ENCODE data around the gene RAD51B.
A peak's percentile ranks its signal among the peaks of the same experiment; 100 is the strongest.
"Not testable (repeated sequence)": the region's sequence is repeated elsewhere in the genome, so short reads cannot be mapped to it uniquely, and the experiment has no call there.

The RAD51B gene

DNA sequence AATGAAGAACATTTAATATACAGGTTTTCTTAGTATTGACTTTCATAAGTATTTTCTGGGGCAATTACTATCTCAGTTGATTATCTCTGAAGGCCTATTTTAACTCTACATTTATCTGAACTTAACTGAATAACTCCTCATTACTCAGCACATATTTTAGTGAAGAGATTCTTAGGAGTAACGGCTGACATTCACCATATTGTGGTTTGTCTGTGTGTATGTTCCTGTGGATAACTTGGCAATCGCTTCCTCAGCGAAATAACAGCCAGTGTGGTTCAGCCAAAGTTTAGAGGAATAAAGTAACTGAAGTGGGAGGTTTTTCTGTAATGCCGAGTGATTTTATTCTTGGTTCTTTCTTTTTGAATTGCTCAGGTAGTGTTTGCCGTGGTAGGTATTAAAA is 168.0 kb downstream of the RAD51B start:
- peak; percentile 90 for DNase-seq

DNA sequence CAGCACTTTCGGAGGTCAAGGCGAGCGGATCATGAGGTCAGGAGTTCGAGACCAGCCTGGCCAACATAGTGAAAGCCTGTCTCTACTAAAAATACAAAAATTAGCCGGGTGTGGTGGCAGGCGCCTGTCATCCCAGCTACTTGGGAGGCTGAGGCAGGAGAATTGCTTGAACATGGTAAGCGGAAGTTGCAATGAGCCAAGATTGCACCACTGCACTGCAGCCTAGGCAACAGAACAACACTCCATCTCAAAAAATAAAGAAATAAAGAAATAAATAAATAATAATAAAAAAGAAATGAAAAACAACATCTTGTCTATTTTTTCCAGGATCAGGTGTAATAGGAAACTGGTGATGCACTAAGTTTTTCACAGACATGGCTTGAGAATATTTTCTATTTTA is 168.6 kb downstream of the RAD51B start:
- peak; percentile 27 for DNase-seq

DNA sequence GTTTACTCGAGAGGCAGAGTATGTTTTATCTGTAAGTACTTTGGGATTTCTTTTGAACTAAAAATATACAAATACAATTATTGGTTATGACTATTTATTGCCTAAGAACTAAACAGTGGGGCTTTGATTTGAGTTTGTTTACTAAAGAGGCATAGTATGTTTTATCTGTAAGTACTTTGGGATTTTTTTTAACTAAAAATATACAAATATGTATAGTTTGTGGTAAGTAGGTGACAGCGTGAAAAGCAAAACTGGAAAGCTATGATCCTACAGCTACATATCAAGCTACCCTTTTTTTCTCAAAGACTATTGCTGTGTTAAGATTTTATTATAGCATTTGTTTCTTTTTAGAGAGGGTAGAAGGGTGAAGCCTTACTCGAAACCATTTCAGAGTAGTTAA is 171.0 kb downstream of the RAD51B start:
- DNase-seq, result no peak

DNA sequence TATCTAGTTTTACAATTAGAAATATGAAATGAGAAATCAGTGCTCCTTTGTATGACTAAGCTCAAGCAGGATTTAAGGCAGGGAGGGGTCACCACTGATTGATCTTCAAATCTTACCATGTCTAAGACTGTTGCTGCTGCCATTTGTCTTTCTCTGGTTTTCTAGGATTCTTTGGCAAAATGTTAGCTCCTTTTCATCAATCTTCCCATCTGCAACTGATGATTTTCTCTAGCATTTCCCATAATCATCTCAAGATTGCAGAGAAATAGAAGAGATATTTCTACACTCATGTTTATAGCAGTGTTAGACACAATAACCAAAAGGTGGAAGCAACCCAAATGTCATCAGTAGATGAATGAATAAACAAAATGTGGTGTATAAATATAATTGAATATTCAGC is 175.0 kb downstream of the RAD51B start:
- DNase-seq, result no peak

DNA sequence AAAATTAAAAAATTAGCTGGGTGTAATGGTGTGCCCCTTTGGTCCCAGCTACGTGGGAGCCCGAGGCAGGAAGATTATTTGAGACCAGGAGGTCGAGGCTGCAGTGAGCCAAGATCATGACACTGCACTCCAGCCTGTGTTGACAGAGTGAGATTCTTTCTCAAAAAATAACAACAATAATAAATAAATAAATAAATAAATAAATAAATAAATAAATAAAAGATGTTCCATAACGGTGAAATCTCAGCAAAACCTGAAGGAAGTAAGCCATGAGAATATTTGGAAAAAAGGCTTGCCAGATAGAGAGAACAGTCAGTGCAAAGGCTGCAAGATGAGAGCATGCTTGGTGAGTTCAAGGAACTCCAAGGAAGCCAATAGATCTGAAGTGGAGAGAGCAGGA is 176.7 kb downstream of the RAD51B start:
- DNase-seq, result no peak

DNA sequence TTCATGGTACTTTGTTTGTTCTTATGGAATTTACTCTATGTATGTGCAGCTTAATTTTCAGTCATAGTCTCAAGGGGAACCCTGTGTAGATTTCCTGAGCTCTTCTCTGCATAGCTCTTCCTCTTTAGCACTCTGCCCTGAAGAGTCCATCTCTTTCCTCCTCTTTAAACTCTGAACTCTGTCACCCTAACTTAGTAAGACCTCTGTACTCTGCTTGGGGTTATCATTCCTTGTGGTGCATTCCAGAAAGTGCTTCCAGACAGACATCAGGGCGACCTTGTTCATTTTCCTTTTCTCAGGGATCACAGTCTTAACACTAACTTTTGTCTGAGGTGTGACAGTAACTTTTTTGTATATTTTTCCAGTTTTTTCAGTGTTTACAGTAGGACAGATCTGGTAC is 179.3 kb downstream of the RAD51B start:
- peak; percentile 12 for DNase-seq

DNA sequence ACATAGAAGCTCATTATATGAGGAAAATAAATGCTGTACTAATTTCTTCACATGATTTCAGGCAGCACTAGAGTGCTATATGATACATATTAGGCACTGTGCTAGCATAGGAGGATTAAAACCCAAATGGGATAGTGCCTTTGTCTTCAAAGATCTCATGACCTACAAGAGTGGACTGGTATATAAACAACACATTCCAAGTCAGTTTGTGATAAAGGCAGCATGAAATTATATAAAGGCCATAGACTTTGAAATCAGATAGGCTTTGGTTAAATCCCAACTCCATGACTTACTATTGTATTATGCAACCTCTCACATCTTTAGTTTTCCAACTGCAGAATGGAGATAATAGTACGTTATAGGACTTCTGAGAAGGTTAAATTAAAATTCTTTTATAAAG is 179.7 kb downstream of the RAD51B start:
- peak; percentile 45 for DNase-seq

DNA sequence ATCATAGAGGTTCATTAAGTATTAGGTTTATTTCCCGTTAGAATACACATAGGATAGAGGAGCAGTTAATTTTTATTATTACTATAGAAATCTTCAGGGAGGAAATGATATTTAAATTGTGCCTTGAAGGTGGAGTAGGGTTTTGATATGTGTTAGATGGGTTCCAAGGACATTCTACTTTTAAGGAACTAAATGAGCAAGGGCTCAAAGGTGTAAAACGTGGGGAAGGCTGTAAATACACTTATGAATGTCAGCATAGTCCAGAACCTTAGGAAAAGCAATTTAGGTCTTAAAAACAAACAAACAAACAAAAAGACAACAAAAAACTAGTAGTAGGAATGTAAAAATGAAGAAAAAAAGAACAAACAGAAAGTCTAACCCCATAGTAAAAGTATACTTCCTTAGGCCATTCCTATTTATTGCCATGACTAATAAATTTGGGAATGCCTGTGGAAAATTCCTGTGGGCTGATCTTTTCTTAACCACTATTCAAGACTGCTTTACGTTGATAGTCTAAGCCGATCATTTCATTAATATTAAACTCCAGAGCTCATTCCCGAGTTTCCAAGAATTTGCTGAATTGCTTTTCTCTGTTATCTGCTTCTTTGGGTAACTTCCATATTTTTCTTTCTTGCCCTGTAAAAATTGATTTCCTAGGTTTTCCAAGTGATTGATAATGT is 180.3 kb downstream of the RAD51B start:
- peak; percentile 31 for DNase-seq

DNA sequence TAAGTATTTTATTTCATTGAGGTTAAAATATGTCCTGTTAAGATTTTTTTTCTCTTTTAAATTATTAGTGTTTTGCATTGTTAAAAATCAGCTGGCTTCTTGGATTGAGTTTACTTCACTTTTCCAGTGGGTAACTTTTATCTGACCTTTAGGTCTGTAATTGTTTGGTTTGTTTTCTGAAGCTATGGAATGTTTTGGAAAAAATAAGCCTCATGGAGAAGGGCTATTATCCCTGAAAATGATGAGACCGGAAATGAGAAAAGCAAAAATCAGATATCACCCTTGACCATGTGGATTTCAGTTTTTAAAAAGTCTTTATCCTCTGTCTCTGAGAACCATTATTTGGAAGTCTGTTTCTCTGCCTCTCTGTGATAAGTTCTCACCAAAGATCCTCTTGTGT is 180.9 kb downstream of the RAD51B start:
- DNase-seq, result no peak

DNA sequence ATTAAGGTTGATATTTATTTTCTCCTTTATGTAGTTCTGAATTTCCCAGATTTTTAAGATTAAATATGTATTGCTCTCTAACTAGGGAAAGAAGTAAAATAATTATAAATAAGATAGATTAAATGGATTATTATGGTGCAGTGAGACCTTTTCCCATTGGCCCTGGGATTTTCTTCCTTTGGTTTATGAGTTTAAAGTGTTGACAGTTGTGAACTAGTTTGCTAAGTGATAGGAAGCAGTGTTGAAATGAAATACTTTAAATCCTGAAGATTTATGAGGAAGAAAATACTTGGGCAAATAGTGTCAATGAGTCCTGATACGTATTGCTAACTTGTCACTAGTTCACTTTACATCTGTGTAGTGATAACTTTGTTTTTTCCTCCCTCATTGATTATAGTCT is 188.9 kb downstream of the RAD51B start:
- no peak for DNase-seq

DNA sequence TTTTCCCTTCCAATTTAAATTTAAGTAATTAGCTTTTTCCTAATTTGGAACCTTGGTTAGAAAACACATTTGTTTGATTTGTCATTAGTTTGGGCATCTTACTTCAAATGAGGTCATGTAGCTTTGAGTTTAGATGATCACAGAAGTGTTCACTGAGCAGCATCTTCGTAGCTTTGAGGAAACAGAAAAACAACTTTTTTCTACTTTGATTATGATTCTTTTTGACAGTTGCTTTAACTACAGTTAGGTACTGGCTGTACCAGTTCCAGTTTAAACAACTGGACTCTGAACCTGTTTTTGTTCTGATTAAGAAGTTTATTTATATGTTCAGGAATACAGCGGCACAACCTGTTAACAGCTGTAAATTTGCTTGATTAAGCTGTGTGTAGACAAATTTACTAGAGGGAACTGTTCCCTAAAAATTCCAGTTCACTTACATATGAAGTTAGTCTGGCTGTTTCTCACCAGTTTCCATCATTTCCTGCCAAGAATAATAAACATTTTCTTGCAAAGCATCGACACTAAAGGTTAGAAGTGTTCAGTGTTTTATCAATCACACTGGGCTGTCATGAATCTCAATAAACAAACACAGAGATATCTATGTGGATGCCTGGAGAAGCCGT is 191.9 kb downstream of the RAD51B start:
- DNase-seq, result no peak

DNA sequence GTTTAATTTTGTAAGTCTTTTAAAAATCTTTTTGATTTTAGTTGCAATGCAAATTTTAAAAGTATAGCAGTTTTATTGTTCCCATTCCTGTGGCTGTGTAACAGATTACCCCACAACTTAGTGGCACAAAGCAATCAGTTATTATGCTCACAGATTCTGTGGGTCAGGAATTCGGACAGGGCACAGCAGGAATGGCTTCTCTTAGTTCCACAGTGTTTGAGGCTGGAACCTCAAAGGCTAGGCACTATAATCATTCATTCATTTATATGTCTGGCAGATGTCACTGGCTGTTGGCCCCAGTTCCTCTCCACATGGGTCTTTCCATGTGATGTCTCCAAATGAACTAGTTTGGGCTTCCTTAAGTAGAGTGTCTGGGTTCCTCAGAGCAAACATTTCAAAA is 193.3 kb downstream of the RAD51B start:
- no peak for DNase-seq

DNA sequence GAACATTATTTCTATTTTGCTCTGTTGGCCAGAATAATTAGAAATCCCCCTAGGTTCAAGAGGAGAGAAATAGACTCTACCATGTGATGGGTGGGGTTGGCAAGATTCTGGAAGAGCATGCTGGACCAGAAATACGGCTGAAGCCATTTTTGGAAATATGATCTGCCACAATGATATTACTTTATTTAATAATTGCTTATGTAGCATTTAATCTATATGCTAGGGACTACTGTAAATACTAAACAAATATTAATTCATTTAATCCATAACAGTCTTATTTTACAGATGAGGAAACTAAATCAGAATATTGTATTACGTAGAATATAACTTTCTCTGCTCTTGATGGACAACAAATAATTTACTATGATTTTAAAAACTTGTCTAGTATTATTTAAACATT is 193.7 kb downstream of the RAD51B start:
- DNase-seq, result no peak

DNA sequence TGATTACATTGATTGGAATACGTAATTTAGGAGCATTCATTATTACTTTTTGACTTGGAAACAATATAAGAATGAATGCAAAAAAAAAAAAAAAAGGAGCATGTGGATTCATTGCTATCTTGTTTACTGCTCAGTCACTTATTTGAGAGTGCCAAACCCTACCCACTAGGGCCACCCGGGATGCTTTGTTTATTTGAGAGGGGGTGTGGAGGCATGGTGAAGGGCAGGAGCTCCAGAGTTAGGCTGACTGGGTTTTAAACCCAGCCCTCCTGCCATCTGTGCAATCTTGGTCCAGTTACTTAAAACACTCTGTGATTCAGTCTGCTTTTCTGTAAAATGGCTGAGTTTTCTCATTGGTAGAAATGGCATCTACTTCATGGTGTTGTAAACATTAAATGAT is 195.2 kb downstream of the RAD51B start:
- DNase-seq, result no peak

DNA sequence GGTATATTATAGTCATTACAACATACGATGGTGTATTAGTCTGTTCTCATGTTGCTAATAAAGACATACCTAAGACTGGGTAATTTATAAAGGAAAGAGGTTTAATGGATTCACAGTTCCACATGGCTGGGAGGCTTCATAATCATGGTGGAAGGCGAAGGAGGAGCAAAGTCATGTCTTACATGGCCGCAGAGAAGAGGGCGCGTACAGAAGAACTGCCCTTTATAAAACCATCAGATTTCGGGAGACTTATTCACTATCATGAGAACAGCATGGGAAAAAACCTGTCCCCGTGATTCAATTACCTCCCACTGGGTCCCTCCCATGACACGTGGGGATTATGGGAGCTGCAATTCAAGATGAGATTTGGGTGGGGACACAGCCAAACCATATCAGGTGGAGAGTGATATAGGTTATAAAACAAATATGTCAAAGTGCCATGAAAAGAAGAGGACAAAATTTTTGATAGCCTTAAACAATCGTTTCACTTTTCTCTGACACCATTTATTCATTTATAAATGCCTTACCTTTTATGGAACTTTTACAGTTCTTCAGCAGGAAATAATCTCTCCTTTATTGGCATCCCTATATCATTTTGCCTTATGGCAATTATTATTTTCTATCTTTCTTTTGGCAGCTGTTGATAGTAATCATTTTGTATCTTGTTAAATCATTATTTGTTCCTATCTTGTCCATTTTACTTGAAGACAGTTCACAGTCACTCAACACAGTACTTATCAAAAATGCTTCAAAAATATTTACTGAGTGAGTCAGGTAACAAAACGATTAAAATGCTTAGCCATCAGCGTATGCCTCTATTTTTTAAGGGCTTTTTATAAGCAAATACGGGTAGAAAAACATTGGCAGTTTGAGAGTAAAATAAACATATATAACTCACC is 196.0 kb downstream of the RAD51B start:
- no peak for DNase-seq

DNA sequence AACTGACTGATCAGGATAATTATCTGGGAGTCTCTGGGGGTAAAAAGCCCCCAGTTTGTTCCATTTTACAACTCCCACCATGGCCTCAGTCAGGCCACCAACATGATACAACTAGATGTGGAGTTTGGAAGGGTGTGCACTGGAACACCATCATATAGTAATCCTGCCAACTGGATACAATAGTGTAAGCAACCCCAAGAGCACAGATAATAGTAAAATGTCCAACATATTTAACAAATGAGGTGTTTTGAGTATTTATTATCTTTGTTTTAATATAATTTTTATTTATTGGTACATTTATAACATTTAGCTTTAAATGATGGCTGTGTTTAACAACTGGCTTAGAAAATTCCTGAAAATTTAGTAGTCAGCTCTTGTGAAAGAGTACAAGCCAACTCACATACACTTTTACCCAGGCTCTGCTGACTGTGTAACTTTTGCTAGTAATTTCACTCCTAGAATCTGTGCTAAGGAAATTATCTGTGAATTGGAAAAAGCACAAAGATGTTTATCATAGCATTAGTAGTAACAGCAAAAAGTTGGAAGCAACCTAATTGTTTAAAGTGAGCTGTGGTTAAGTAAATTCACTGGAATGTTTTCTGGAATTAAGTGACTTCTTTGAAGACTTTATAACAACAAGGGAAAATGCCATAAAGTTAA is 196.8 kb downstream of the RAD51B start:
- no peak for DNase-seq

DNA sequence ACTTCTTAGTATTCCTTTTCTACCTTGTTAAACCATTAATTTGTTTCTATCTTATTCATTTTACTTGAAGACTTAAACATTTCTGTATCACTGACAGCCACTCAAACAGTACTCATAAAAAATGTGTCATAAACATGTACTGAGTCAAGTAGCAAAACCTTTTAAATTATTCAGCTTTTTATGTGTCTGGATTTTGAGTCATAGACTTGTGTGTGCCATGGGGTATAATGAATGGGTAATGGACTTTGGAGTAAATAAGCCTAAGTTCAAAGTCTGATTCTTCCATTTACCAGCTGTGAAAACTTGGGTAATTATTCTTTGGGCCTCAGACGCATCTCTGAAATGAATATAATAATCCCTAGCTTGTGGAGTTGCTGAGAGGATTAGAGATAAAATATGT is 199.0 kb downstream of the RAD51B start:
- DNase-seq, result no peak

DNA sequence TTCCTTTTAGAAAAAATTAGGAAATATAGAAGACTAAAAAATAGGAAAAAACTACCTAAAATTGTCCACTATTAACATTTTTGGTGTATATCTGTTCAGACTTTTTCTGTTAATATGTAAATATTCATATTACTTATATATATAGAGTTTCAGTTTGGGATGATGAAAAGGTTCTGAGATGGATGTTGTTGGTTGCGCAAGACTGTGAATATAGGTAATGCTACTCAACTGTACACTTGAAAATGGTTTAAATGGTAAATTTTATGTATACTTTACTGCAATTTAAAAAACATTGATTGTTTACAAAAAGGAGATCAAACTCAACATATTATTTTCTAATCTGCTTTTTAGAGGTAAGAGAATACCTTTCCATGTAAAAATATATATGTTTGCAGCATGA is 200.9 kb downstream of the RAD51B start:
- no peak for DNase-seq

DNA sequence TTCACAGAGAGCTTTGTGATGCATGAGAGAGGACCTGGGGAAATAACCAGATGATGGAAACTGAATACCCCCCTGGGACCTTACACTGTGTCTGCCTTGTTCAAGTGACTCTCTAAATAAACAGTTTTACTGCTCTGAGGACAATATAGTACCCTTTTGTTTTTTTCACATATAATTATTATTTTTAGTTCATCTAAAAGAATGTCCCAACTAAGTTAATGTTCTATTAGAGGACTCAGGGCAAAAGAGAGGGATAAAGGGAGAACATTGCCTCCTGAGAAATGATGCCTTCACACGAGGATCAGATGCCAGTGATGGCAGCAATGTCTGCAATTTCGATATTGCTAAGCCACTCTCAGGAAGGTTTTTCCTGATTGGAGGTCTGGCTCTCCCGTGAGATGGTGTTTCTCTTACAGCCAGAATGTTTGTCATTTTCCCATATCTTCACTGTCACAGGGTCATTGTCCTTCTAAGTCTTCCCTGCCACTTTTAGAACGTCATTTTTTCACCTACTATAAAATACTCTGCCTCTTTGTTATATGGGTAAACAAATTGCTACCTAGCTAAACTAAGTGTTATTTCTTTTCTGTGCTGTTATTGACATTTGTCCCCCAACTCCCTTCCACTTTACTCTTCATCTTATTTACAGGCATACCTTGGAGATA is 201.6 kb downstream of the RAD51B start:
- DNase-seq, result no peak

DNA sequence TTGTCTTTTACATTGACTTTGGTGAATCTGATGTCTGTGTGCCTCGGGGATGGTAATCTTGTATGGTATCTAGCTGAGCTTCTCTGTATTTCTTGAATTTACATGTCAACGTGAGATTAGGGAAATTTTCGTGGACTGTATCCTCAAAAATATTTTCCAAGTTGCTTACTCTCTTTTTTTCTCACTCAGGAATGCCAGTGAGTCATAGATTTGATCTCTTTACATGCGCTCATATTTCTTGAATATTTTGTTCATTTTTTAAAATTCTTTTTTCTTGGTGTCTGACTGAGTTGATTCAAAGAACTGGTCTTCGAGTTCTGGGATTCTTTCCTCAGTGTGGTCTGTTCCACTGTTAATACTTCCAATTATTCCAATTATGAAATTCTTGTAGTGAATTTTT is 207.7 kb downstream of the RAD51B start:
- DNase-seq, result no peak

DNA sequence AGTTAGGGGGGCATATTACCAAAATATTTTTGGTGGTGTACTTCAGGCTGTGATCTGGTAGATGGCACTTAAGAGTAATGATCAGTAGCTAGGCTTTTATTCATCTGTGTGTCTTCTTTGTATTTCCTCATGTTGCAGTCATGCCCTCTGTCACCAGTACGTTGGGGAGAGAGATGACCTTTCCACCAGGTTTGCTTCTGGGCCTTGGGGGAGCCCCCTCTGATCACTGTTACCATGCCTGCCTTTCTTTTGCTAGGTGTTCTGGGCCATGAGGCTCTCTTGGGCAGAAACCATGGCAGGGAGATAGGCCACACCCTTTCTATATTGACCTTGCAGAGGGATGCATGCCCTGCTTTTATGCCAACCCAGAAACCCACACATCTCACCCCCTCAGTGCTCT is 208.5 kb downstream of the RAD51B start:
- DNase-seq, result no peak

DNA sequence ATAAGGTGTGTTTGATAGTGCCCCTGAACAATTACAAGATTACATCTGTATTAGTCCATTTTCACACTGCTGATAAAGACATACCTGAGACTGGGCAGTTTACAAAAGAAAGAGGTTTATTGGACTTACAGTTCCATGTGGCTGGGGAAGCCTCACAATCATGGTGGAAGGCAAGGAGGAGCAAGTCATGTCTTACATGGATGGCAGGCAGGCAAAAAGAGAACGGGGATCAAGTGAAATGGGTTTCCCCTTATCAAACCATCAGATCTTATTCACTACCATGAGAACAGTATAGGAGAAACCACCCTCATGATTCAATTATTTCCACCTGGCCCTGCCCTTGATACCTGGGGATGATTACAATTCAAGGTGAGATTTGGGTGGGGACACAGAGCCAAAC is 211.4 kb downstream of the RAD51B start:
- not testable (repeated sequence) for DNase-seq

DNA sequence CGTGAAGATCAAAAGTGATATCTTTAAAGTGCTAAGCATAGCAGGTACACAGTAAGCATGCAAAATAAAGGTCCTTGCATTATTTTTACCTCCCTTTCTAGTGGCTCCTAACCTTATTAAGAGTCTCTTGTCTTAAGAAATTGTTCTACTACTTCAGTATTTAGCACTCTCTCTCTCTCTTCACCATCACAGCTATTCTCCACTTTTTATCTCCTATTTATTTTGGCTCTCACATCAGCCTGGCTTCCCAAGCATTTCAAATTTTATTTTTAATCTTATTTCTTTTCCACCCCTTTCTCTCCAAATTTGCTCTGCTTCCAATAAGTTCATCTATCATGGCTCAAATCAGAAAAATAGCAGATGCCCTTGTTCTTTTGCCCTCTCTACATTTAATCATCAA is 212.6 kb downstream of the RAD51B start:
- no peak for DNase-seq

All from OCI-M1 (cell line).